K562 (cell line): ENCODE results near the gene RIPK4. TPM values are rescaled to one million over a fixed set of nuclear protein-coding genes. Genes with fewer than 3 reads are reported as not detected.

Experiments used
- ATAC-seq: fragments of 200-7000 bp; cut with Tn5 transposase; 3 replicates; pipeline ENCODE4 v1.9.1; 2020; ENCODE audit warnings: moderate library complexity
- BruUV-seq: library from RNA; stranded (reverse); fragments of 400-500 nt; replicated peaks from 2 replicates; lab custom pipeline; 2021; lab: Mats Ljungman, UMichigan
- CTCF ChIA-PET: fragments of 300-600 bp; formaldehyde crosslinking; extraction: SDS; loops from one replicate; lab custom pipeline; 2021; ENCODE audit warnings: low intra/inter-chr PET ratio; lab: Yijun Ruan, JAX
- POLR2A ChIA-PET: fragments of 300-600, 350-650 bp; sonication (Branson Sonifier 250); formaldehyde crosslinking; extraction: SDS; loops from one replicate; lab custom pipeline; 2021; ENCODE audit warnings: antibody characterized with exemption, inconsistent platforms; lab: Yijun Ruan, JAX
- DNase-seq, 4 experiments: peaks; one replicate each; pipeline versions ENCODE4 v3.0.0 to v3.0.0-alpha.2; 2011 to 2018; ENCODE audit warnings: low spot score in 3 of 4, mixed read lengths in 3 of 4; ENCODE audit errors: extremely low read depth in 1 of 4
- FAIRE-seq: peaks from 2 replicates; lab custom pipeline; 2011; peaks lifted over from hg19 to GRCh38; lab: Jason Lieb, UNC
- H2AFZ ChIP-seq: 2 replicates; pipeline ENCODE4 v1.6.0; 2011; ENCODE audit warnings: low read depth, low read length, control low read depth, inconsistent platforms
- H3K27ac ChIP-seq: fragments of 200-600 bp; 3 replicates; pipeline ENCODE4 v1.8.0; 2011; ENCODE audit warnings: low read depth, mild to moderate bottlenecking, control low read depth, inconsistent platforms, low read length, moderate library complexity, mixed read lengths; ENCODE audit errors: extremely low read depth
- H3K27me3 ChIP-seq, 2 experiments: fragments of 300-600 bp in 1 of 2; 2 replicates in 1 of 2; 3 replicates in 1 of 2; pipeline versions ENCODE4 v1.6.0 to v1.8.0; 2011; ENCODE audit warnings: inconsistent platforms in 2 of 2, low read length in 2 of 2, mild to moderate bottlenecking in 1 of 2, mixed read lengths in 1 of 2, moderate library complexity in 1 of 2; ENCODE audit not compliant: control insufficient read depth in 2 of 2, insufficient read depth in 2 of 2
- H3K36me3 ChIP-seq: fragments of 300-600 bp; 3 replicates; pipeline ENCODE4 v1.8.0; 2011; ENCODE audit warnings: mild to moderate bottlenecking, low read length, inconsistent platforms; ENCODE audit not compliant: control insufficient read depth, insufficient read depth
- H3K4me1 ChIP-seq, 2 experiments: fragments of 200-600 bp in 1 of 2; replicated peaks in 1 of 2; 2 replicates in 1 of 2; 3 replicates in 1 of 2; pipeline versions ENCODE4 v1.5.1 to v1.8.0; 2011; ENCODE audit warnings: inconsistent platforms in 2 of 2, low read length in 2 of 2, mild to moderate bottlenecking in 1 of 2, mixed read lengths in 1 of 2, moderate library complexity in 1 of 2; ENCODE audit not compliant: control insufficient read depth in 2 of 2, insufficient read depth in 2 of 2
- H3K4me2 ChIP-seq: 2 replicates; pipeline ENCODE4 v1.6.1; 2011; ENCODE audit warnings: low read length, control low read depth, inconsistent platforms, mixed read lengths; ENCODE audit not compliant: insufficient read depth
- H3K4me3 ChIP-seq: fragments of 200-600 bp; sonication (generic), shearing (Covaris generic); 2 replicates; pipeline ENCODE4 v1.5.1; 2016; ENCODE audit warnings: control low read depth, inconsistent platforms
- H3K79me2 ChIP-seq: fragments of 200-600 bp; 3 replicates; pipeline ENCODE4 v1.8.0; 2011; ENCODE audit warnings: low read length, inconsistent platforms; ENCODE audit not compliant: control insufficient read depth, insufficient read depth
- H3K9ac ChIP-seq, 2 experiments: 2 replicates each; pipeline versions ENCODE4 v1.6.0 to v1.6.1; 2011; ENCODE audit warnings: low read depth in 2 of 2, low read length in 2 of 2, control low read depth in 1 of 2, inconsistent platforms in 1 of 2, mild to moderate bottlenecking in 1 of 2, mixed read lengths in 1 of 2; ENCODE audit not compliant: insufficient read depth in 1 of 2
- H3K9me1 ChIP-seq: one replicate; pipeline ENCODE4 v1.6.0; 2011; ENCODE audit warnings: inconsistent platforms, mild to moderate bottlenecking, low read length, moderate library complexity; ENCODE audit not compliant: control insufficient read depth, insufficient read depth
- H3K9me3 ChIP-seq: replicated peaks from 2 replicates; pipeline ENCODE4 v1.5.1; 2011; ENCODE audit warnings: low read depth, low read length, inconsistent platforms; ENCODE audit not compliant: control insufficient read depth, insufficient read depth
- H4K20me1 ChIP-seq: replicated peaks from 2 replicates; pipeline ENCODE4 v1.6.1; 2011; ENCODE audit warnings: low read length, inconsistent platforms, mixed read lengths; ENCODE audit not compliant: control insufficient read depth, insufficient read depth
- CTBP1 ChIP-seq: fragments of 450-650 bp; IDR thresholded peaks from 2 replicates; pipeline ENCODE4 v1.6.1; 2016; ENCODE audit warnings: borderline replicate concordance
- DDX20 ChIP-seq: fragments of 450-650 bp; IDR thresholded peaks from 2 replicates; pipeline ENCODE4 v1.6.1; 2016; ENCODE audit warnings: missing genetic modification characterization, low read depth, mild to moderate bottlenecking, missing compliant biosample characterization, moderate library complexity
- DMBX1 ChIP-seq: fragments of 250-450 bp; sonication (Bioruptor Pico); IDR thresholded peaks from 2 replicates; pipeline ENCODE4 v1.8.0; 2022; ENCODE audit warnings: inconsistent platforms, mild to moderate bottlenecking, moderate library complexity, borderline replicate concordance
- ETS1 ChIP-seq: conservative IDR thresholded peaks from 2 replicates; pipeline ENCODE4 v1.6.1; 2011; ENCODE audit warnings: low read depth, mild to moderate bottlenecking, low read length; ENCODE audit not compliant: control insufficient read depth
- HBP1 ChIP-seq: fragments of 450-650 bp; formaldehyde crosslinking; IDR thresholded peaks from 2 replicates; pipeline ENCODE4 v1.4.0; 2022; ENCODE audit warnings: missing genetic modification characterization
- HMG20A ChIP-seq: fragments of 450-650 bp; formaldehyde crosslinking; conservative IDR thresholded peaks from 2 replicates; pipeline ENCODE4 v1.4.0; 2020; ENCODE audit warnings: mild to moderate bottlenecking, mixed read lengths
- HMGN3 ChIP-seq: IDR thresholded peaks from 2 replicates; pipeline ENCODE4 v1.6.1; 2011; ENCODE audit warnings: borderline replicate concordance, low read depth, mild to moderate bottlenecking, mixed read lengths, low read length; ENCODE audit not compliant: insufficient read length; ENCODE audit errors: extremely low read depth
- MTA1 ChIP-seq: fragments of 450-650 bp; IDR thresholded peaks from 2 replicates; pipeline ENCODE4 v1.6.1; 2017; ENCODE audit warnings: borderline replicate concordance
- NCOA2 ChIP-seq, 2 experiments: fragments of 450-650 bp; IDR thresholded peaks; 2 replicates each; pipeline ENCODE4 v1.6.1; 2018; ENCODE audit warnings: mild to moderate bottlenecking in 2 of 2, moderate library complexity in 1 of 2; ENCODE audit not compliant: partially characterized antibody in 2 of 2
- NONO ChIP-seq, 2 experiments: fragments of 200-400 bp in 1 of 2; fragments of 450-650 bp in 1 of 2; formaldehyde crosslinking in 1 of 2; IDR thresholded peaks; 2 replicates each; pipeline ENCODE4 v1.6.1; 2017; ENCODE audit warnings: low read depth in 2 of 2, mild to moderate bottlenecking in 2 of 2, moderate library complexity in 2 of 2, low read length in 1 of 2
- PHB ChIP-seq: fragments of 250-450 bp; sonication (Bioruptor Pico); IDR thresholded peaks from 2 replicates; pipeline ENCODE4 v1.5.0; 2021
- SIRT6 ChIP-seq: IDR thresholded peaks from one replicate; pipeline ENCODE4 v1.6.1; 2012; ENCODE audit warnings: low read depth, mild to moderate bottlenecking, control low read depth, inconsistent platforms, low read length, moderate library complexity
- TRIM24 ChIP-seq, 2 experiments: fragments of 450-650 bp; IDR thresholded peaks; 2 replicates each; pipeline ENCODE4 v1.6.1; 2016
- WGBS: fragments of 100-300 bp; shearing (Covaris generic); methylation state at CpG from one replicate; pipeline ENCODE4 v1.1.6; 2016; ENCODE audit warnings: low coverage, mixed read lengths; ENCODE audit not compliant: insufficient coverage; ENCODE audit errors: missing lambda C conversion rate; 5-methylcytosine and 5-hydroxymethylcytosine counted together
- in situ Hi-C: fragments of 300-500 bp; cut with MboI; formaldehyde crosslinking; loops from 4 replicates; pipeline ENCODE4 v1.15.0; 2018; ENCODE audit warnings: inconsistent platforms, mixed read lengths
- intact Hi-C: fragments of 100-400 bp; cut with micrococcal nuclease; formaldehyde crosslinking; loops from 2 replicates; pipeline ENCODE4 v1.14.2; 2022
- polyA plus RNA-seq, 8 experiments: library from polyadenylated mRNA; depleted of rRNA in 4 of 8; stranded (reverse) in 5 of 8; unstranded in 3 of 8; fragments of >200 nt; fragmentation: Nextera tagmentation in 2 of 8; fragmentation: Illumina TruSeq in 1 of 8; extraction: Ambion mirVana in 2 of 8; extraction: Trizol in 1 of 8; gene quantifications; 2 replicates each; pipeline versions ENCODE4 v1.2.1 to v1.2.3, GENCODE V29; 2011 to 2014; ENCODE audit warnings: inconsistent platforms in 1 of 8, missing spikeins in 1 of 8
- total RNA-seq, 7 experiments: library from RNA; depleted of rRNA in 6 of 7; stranded (reverse); fragments of >200 nt in 6 of 7; fragmentation: Illumina TruSeq in 2 of 7; extraction: Trizol in 2 of 7; gene quantifications; 2 replicates each; pipeline versions ENCODE4 v1.2.1 to v1.2.3, GENCODE V29; 2011 to 2021; ENCODE audit warnings: low replicate concordance in 1 of 7

RIPK4 gene
- total and polyA plus RNA-seq, 9 of the 15 experiments (the other 6 are each of a cell fraction or from before 2014, with no cell fraction given) = not detected

GRCh38 chr21:41803316-41803715, 36.5 kb upstream of the RIPK4 start:
- POLR2A ChIA-PET = no interaction called here
- BruUV-seq = no TSS peak
- no peaks in the 10 kb centered on the region for H3K9me3 ChIP-seq

GRCh38 chr21:41802684-41803083, 35.8 kb upstream of the RIPK4 start:
- Histone ChIP-seq H3K36me3 (peaks cover 41% of the 10 kb centered on the region; the same call in 2 of the 3 replicates), H3K9me3 (no peaks in the 10 kb centered on the region), H3K9me1 (no peaks in the 10 kb centered on the region), H4K20me1 (no peaks in the 10 kb centered on the region; the same call in 1 of the 2 replicates), H3K4me3 (no peak overlapping the region), H3K4me1 (0 out of 5 replicates have a peak, but pooled peaks cover 0 to 2% of the 10 kb centered on the region in 2 experiments), H3K79me2 (no peaks in the 10 kb centered on the region), H3K27ac (no peak overlapping the region), H3K9ac (no peak overlapping the region), H2AFZ (no peak overlapping the region), H3K4me2 (no peak overlapping the region), H3K27me3 (no peaks in the 10 kb centered on the region)
- CTCF ChIA-PET = no interaction called here
- DNase-seq = no peak
- in situ Hi-C loops = no loop called here
- BruUV-seq = no TSS peak
- no peak for ATAC-seq
- FAIRE-seq = no peak
- POLR2A ChIA-PET = no interaction called here
- intact Hi-C loops = no loop called here
- WGBS = 84% methylated on average over 19 of the region's 19 CpGs
- TF ChIP-seq NCOA2 (IDR thresholded peaks at IDR 0.05; ENCODE audit: partially characterized antibody in 2 of 2) (no peak), TRIM24 (IDR thresholded peaks at IDR 0.05) (no peak), HBP1 (no peak), SIRT6 (no peak), HMGN3 (no peak), ETS1 (no peak), NONO (IDR thresholded peaks at IDR 0.05; ENCODE audit: low read depth in 2 of 2, low read length in 1 of 2) (no peak), HMG20A (CRISPR knock-in tag) (no peak), CTBP1 (no peak), PHB (no peak)

More at GRCh38 chr21:41803316-41803715, 36.5 kb upstream of the RIPK4 start:
- intact Hi-C loops (no loop called here), in situ Hi-C loops (no loop called here)
- CTCF ChIA-PET = no interaction called here
- Histone ChIP-seq H3K4me3 (no peak overlapping the region), H3K4me1 (peaks cover 0 to 2% of the 10 kb centered on the region in 2 experiments; a peak in 1 of 5 replicates), H3K9ac (no peak overlapping the region), H3K79me2 (no peaks in the 10 kb centered on the region), H3K4me2 (no peak overlapping the region), H3K9me1 (no peaks in the 10 kb centered on the region), H3K27me3 (no peaks in the 10 kb centered on the region), H3K27ac (no peak overlapping the region), H3K36me3 (peaks cover 41% of the 10 kb centered on the region; the same call in 2 of the 3 replicates), H2AFZ (no peak overlapping the region), H4K20me1 (no peaks in the 10 kb centered on the region)
- FAIRE-seq (no peak), DNase-seq (no peak), ATAC-seq (no peak)
- 78% methylated on average over 12 of the region's 13 CpGs for WGBS
- TF ChIP-seq MTA1 (no peak), DDX20 (tag) (no peak), DMBX1 (no peak)
